K562 (cell line): Measurements from ENCODE around the gene LRFN4. TPM values are rescaled to one million over a fixed set of nuclear protein-coding genes. Genes with fewer than 3 reads are reported as not detected.

Source experiments
- FOXK2 ChIP-seq, 2 experiments: fragments of 450-650 bp; IDR thresholded peaks in 1 of 2; conservative IDR thresholded peaks in 1 of 2; 2 replicates each; pipeline ENCODE4 v1.6.1; 2016; ENCODE audit warnings: low read depth in 2 of 2, mild to moderate bottlenecking in 1 of 2
- HOXB6 ChIP-seq: fragments of 250-450 bp; sonication (Bioruptor Pico); IDR thresholded peaks from 2 replicates; pipeline ENCODE4 v1.5.1; 2022; ENCODE audit warnings: mild to moderate bottlenecking, borderline replicate concordance
- PHB2 ChIP-seq: fragments of 450-650 bp; IDR thresholded peaks from 2 replicates; pipeline ENCODE4 v1.6.1; 2017; ENCODE audit warnings: low read depth
- PRPF4 ChIP-seq: fragments of 200-400 bp; formaldehyde crosslinking; IDR thresholded peaks from one replicate; pipeline ENCODE4 v1.6.1; 2017; ENCODE audit warnings: low read length, low read depth, mild to moderate bottlenecking; ENCODE audit not compliant: insufficient read depth, poor library complexity, severe bottlenecking
- RHOXF2B ChIP-seq: fragments of 250-450 bp; sonication (Bioruptor Pico); conservative IDR thresholded peaks from 2 replicates; pipeline ENCODE4 v1.5.1; 2021
- SREBF2 ChIP-seq: sonication (generic); formaldehyde crosslinking; IDR thresholded peaks from 2 replicates; pipeline ENCODE4 v1.4.0; 2020; ENCODE audit warnings: mild to moderate bottlenecking, missing genetic modification reagents
- TEAD1 ChIP-seq, 2 experiments: fragments of 450-650 bp in 1 of 2; sonication (generic) in 1 of 2; formaldehyde crosslinking; IDR thresholded peaks; 2 replicates each; pipeline versions ENCODE4 v1.4.0 to v1.8.0; 2020 to 2022; ENCODE audit warnings: mild to moderate bottlenecking in 2 of 2, missing genetic modification reagents in 1 of 2
- polyA plus RNA-seq, 8 experiments: library from polyadenylated mRNA; depleted of rRNA in 4 of 8; stranded (reverse) in 5 of 8; unstranded in 3 of 8; fragments of >200 nt; fragmentation: Nextera tagmentation in 2 of 8; fragmentation: Illumina TruSeq in 1 of 8; extraction: Ambion mirVana in 2 of 8; extraction: Trizol in 1 of 8; gene quantifications; 2 replicates each; pipeline versions ENCODE4 v1.2.1 to v1.2.3, GENCODE V29; 2011 to 2014; ENCODE audit warnings: inconsistent platforms in 1 of 8, missing spikeins in 1 of 8
- total RNA-seq, 7 experiments: library from RNA; depleted of rRNA in 6 of 7; stranded (reverse); fragments of >200 nt in 6 of 7; fragmentation: Illumina TruSeq in 2 of 7; extraction: Trizol in 2 of 7; gene quantifications; 2 replicates each; pipeline versions ENCODE4 v1.2.1 to v1.2.3, GENCODE V29; 2011 to 2021; ENCODE audit warnings: low replicate concordance in 1 of 7
- TF ChIP-seq, protein P1 (sequence below): fragments of 450-650 bp; formaldehyde crosslinking; IDR thresholded peaks from 2 replicates; pipeline ENCODE4 v1.4.0; 2022; ENCODE audit warnings: missing genetic modification characterization
- TF ChIP-seq, protein P2 (sequence below): sonication (generic); formaldehyde crosslinking; IDR thresholded peaks from 2 replicates; pipeline ENCODE4 v1.9.0; 2022; ENCODE audit warnings: mild to moderate bottlenecking, missing genetic modification reagents

Gene LRFN4
- total and polyA plus RNA-seq, 9 of the 15 experiments (the other 6 are each of a cell fraction or from before 2014, with no cell fraction given): 0.10 to 60.1 (median 6.7) TPM

DNA sequence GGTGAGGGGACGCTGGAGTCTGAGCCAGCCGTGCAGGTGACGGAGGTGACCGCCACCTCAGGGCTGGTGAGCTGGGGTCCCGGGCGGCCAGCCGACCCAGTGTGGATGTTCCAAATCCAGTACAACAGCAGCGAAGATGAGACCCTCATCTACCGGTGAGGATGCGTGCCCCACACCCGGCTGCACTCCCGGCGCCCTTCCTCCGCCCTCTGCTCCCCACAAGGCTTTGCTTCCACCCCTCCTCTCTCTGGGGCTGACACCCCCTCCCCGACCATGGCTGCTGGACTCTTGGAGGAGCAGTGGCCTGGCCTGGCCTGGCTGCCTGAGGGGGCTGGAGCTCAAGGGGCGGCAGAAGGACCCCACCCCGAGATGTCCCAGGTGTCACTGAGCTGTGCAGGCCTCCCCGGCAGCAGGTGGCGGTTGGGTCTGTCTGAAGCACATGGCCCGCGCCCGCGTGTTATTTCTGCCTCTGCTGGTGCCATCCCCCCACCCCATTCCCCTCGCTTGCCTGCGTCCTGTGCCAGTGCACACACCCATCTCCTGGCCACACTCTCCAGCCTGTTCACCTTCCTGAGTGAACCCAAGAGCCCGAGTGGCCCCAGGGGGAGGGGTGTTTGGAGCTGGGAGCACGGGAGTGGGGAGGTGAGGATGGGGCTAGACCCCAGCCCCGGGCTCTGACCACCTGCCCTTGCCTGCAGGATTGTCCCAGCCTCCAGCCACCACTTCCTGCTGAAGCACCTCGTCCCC lies 2.2 kb downstream of the LRFN4 start (continued):
- TF ChIP-seq, protein P1, sequence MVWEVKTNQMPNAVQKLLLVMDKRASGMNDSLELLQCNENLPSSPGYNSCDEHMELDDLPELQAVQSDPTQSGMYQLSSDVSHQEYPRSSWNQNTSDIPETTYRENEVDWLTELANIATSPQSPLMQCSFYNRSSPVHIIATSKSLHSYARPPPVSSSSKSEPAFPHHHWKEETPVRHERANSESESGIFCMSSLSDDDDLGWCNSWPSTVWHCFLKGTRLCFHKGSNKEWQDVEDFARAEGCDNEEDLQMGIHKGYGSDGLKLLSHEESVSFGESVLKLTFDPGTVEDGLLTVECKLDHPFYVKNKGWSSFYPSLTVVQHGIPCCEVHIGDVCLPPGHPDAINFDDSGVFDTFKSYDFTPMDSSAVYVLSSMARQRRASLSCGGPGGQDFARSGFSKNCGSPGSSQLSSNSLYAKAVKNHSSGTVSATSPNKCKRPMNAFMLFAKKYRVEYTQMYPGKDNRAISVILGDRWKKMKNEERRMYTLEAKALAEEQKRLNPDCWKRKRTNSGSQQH: no peak
- TF ChIP-seq SREBF2 (CRISPR knock-in tag) (no peak), HOXB6 (CRISPR knock-in tag) (no peak), PRPF4 (no peak), RHOXF2B (no peak), PHB2 (no peak), FOXK2 (conservative IDR thresholded peaks at IDR 0.05 in 1 of 2, IDR thresholded peaks at IDR 0.05 in 1 of 2; ENCODE audit: low read depth in 2 of 2) (no peak), TEAD1 (CRISPR knock-in tag; IDR thresholded peaks at IDR 0.05) (no peak)
- TF ChIP-seq, protein P2, sequence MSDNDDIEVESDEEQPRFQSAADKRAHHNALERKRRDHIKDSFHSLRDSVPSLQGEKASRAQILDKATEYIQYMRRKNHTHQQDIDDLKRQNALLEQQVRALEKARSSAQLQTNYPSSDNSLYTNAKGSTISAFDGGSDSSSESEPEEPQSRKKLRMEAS (CRISPR knock-in tag): 0 out of 2 replicates have a peak, but pooled peaks have one; percentile 39
